Common myeloid progenitor, CD34-positive (primary cell): Measurements from ENCODE around the gene SH2D2A.

Experiments
- CTCF ChIA-PET: fragments of 350-600 bp; sonication (Branson Sonifier 250); formaldehyde crosslinking; loops from one replicate; lab custom pipeline; 2021; ENCODE audit warnings: antibody characterized with exemption; lab: Charles Lee
- POLR2A ChIA-PET: fragments of 350-600 bp; sonication (Branson Sonifier 250); formaldehyde crosslinking; loops from one replicate; lab custom pipeline; 2021; ENCODE audit warnings: antibody characterized with exemption; lab: Charles Lee
- DNase-seq, 3 donors: peaks; one replicate each; pipeline versions ENCODE4 v3.0.0 to v3.0.0-alpha.2; 2013
- H3K27ac ChIP-seq, 2 experiments: 1 replicate in 1 of 2; 2 replicates in 1 of 2; pipeline ENCODE4 v1.7.0; 2013; ENCODE audit warnings: inconsistent platforms in 2 of 2, low read length in 2 of 2, mild to moderate bottlenecking in 2 of 2, low read depth in 1 of 2, moderate library complexity in 1 of 2; ENCODE audit not compliant: severe bottlenecking in 2 of 2, insufficient read depth in 1 of 2, poor library complexity in 1 of 2
- H3K27me3 ChIP-seq, 5 experiments: replicated peaks in 2 of 5; 1 replicate in 3 of 5; 2 replicates in 2 of 5; pipeline versions ENCODE4 v1.6.1 to v1.7.0; 2013; ENCODE audit warnings: low read length in 4 of 5, mild to moderate bottlenecking in 2 of 5, moderate library complexity in 2 of 5, inconsistent platforms in 1 of 5; ENCODE audit not compliant: insufficient read depth in 5 of 5, control insufficient read depth in 4 of 5
- H3K36me3 ChIP-seq, 4 experiments: 1 replicate in 2 of 4; 2 replicates in 2 of 4; pipeline versions ENCODE4 v1.6.1 to v1.7.0; 2013; ENCODE audit warnings: low read length in 3 of 4, control low read depth in 1 of 4, mild to moderate bottlenecking in 1 of 4; ENCODE audit not compliant: control insufficient read depth in 4 of 4, insufficient read depth in 4 of 4
- H3K4me1 ChIP-seq, 4 experiments: 1 replicate in 3 of 4; 2 replicates in 1 of 4; pipeline versions ENCODE4 v1.6.1 to v1.7.1; 2013; ENCODE audit warnings: low read length in 3 of 4, mild to moderate bottlenecking in 3 of 4, control low read depth in 1 of 4, inconsistent platforms in 1 of 4, moderate library complexity in 1 of 4; ENCODE audit not compliant: control insufficient read depth in 4 of 4, insufficient read depth in 4 of 4; ENCODE audit errors: control extremely low read depth in 1 of 4
- H3K4me3 ChIP-seq, 7 experiments: 1 replicate in 4 of 7; 2 replicates in 3 of 7; pipeline versions ENCODE4 v1.5.1 to v1.7.0; 2013; ENCODE audit warnings: mild to moderate bottlenecking in 7 of 7, low read length in 6 of 7, moderate library complexity in 6 of 7, inconsistent platforms in 2 of 7, low read depth in 2 of 7, control low read depth in 1 of 7; ENCODE audit not compliant: insufficient read depth in 4 of 7, control insufficient read depth in 1 of 7; ENCODE audit errors: extremely low read depth in 1 of 7
- H3K9me3 ChIP-seq, 5 experiments: 1 replicate in 4 of 5; 2 replicates in 1 of 5; pipeline versions ENCODE4 v1.6.1 to v1.7.1; 2013; ENCODE audit warnings: low read length in 4 of 5, mild to moderate bottlenecking in 2 of 5, inconsistent platforms in 1 of 5, low read depth in 1 of 5, moderate library complexity in 1 of 5; ENCODE audit not compliant: control insufficient read depth in 4 of 5, insufficient read depth in 2 of 5; ENCODE audit errors: control extremely low read depth in 1 of 5
- WGBS: methylation state at CpG from one replicate; pipeline ENCODE4 v1.1.5; 2013; ENCODE audit not compliant: insufficient coverage; 5-methylcytosine and 5-hydroxymethylcytosine counted together

The SH2D2A gene

DNA sequence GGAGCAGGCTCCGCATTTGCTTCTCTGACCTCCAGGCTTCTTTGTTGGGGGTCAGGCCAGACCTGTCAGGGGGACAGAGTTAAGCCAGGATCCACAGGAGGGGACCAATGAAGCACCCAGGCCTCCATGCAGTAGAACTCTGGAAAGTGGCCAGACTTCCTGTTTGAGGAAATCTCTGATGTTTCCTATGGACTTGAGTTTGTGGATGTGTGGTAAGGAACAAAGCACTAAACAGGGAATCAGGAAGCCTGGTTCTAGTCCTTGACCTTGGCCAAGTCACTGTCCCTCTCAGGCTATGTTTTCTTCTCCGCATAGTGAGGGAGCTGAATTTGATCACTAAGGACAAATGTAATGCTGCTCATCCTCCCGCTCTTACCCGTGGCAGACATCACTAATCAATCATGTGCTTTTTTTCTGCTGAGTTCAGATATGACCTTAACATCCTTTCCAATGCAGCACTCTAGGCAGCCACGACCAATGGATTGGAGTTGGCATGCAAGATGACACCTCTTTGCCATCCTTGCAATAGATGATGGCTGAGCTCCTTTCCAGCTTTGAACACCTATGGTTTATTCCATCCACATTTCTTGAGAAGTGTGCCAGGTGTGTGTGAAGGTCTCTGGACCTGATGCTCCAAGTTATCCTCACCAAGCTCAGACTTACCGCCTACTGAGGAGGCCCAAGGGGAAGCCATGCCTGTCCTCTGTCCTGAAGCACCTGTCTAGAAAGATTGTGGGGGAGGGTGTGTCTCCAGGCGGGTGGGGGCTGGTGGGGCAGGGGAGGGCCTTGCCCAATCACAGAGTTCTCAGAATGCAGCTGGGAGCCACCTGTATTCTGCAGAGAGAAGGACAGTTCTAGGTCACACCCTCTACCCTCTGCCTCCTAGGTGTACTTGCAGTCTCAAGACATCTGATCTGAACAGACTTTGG is 9.9 kb downstream of the SH2D2A start:
- POLR2A ChIA-PET = no interaction called here
- 95% methylated on average over 6 of the region's 7 CpGs for WGBS
- DNase-seq = no peak
- peaks cover 0 to 8% (median 5%) of the 10 kb centered on the region in 4 experiments for H3K36me3 ChIP-seq
- no peaks in the 10 kb centered on the region for H3K27me3 ChIP-seq
- no peaks in the 10 kb centered on the region for H3K9me3 ChIP-seq
- no peak overlapping the region for H3K27ac ChIP-seq
- CTCF ChIA-PET = interaction anchor here (0.9 to 21.9 kb wide), 9 partner anchors 9 to 85 kb away, joined by 3 to 282 read pairs (median 7); partner anchors contain the start of genes INSRR, ISG20L2, METTL25B and NTRK1
- H3K4me1 ChIP-seq = peaks cover 0 to 16% (median 9%) of the 10 kb centered on the region in 4 experiments
- H3K4me3 ChIP-seq = no peak overlapping the region

DNA sequence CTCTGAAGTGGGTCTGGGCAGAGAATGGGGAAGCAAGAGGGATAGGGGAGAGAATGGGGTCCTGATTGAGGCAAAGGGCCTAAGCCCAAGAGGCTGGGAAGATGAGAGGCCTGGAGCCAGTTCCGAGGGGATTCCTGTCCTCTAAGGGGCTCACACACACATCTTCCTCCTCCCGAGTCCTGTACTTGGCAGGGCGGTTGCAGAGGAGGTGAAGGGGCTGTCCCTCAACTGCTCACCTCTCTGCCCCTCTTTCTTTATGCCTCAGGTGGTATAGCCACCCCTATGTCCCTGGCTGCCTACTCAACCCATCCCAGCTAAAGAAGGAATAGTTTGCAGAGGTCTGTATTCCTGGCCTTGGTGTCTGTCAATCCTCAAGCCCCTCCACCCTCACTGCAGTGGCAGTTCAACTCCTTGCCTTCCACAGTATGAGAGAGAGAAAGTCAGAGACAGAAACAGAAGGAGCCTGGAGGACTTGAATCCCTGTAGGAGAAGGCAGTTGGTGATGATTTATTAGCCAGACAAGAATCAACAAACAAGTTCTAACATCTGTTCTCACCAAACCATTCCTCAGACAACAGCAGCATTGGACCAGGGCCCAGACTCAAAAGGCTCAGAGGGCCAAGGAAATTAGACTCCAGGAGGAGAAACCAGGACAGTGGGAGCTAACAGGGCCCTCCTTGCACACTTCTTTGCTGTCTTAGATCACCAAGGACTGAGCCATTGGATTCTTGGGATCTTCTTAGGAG is 10.7 kb downstream of the SH2D2A start:
- no peaks in the 10 kb centered on the region for H3K27me3 ChIP-seq
- 100% methylated on average over 2 of the region's 3 CpGs for WGBS
- H3K4me1 ChIP-seq = peaks cover 0 to 23% (median 13%) of the 10 kb centered on the region in 4 experiments
- H3K9me3 ChIP-seq = no peaks in the 10 kb centered on the region
- POLR2A ChIA-PET = no interaction called here
- peaks cover 0 to 16% (median 10%) of the 10 kb centered on the region in 4 experiments for H3K36me3 ChIP-seq
- DNase-seq = no peak
- no peak overlapping the region for H3K4me3 ChIP-seq
- no peak overlapping the region for H3K27ac ChIP-seq
- CTCF ChIA-PET = interaction anchor here (0.9 to 21.9 kb wide), 12 partner anchors 8 to 122 kb away, joined by 3 to 282 read pairs (median 6); partner anchors contain the start of genes INSRR, ISG20L2, METTL25B and NTRK1

DNA sequence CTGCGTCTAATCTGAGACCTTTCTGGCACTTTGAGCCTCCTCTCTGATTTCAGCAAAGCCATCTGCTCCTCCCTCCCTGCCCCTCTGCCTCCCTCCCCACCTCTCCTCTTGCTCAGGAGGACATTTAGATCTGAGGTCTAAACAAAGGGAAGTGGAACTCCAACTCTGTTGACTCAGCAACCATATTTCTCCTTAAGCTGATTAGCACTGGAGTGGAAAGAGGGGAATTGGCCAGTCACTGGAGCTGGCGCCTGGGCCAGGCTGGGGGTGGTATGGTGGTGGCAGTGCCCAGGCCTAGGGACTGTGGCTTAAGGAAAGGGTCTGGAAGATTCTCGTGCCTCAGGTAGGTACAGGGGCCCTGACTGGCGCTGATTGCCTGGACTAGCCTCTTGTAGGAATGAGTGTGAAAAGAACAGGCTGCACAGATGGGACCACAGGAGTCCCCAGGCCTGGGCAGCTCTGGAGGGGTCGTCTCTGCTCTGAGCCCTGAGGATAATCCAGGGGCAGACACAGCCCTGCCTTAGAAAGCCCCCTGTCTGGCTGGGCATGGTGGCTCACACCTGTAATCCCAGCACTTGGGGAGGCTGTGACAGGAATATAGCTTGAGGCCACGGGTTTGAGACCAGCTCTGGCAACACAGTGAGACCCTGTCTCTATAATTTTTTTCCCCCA is 11.9 kb downstream of the SH2D2A start:
- Histone ChIP-seq H3K4me1 (peaks cover 0 to 23% (median 13%) of the 10 kb centered on the region in 4 experiments), H3K27ac (no peak overlapping the region), H3K36me3 (peaks cover 4 to 28% (median 16%) of the 10 kb centered on the region in 4 experiments), H3K9me3 (no peaks in the 10 kb centered on the region), H3K4me3 (no peak overlapping the region), H3K27me3 (no peaks in the 10 kb centered on the region)
- ChIA-PET CTCF (interaction anchor here (0.6 to 21.9 kb wide), 10 partner anchors 8 to 123 kb away, joined by 3 to 282 read pairs (median 6); partner anchors contain the start of genes INSRR and NTRK1), POLR2A (interaction anchor here (0.5 to 1.2 kb wide), 2 partner anchors 76 to 113 kb away, joined by 3 read pairs; partner anchors contain the start of genes ISG20L2 and METTL25B)
- peak; percentile 48 to 77 (median 76) for DNase-seq
- WGBS = 48% methylated on average over 4 of the region's 6 CpGs

DNA sequence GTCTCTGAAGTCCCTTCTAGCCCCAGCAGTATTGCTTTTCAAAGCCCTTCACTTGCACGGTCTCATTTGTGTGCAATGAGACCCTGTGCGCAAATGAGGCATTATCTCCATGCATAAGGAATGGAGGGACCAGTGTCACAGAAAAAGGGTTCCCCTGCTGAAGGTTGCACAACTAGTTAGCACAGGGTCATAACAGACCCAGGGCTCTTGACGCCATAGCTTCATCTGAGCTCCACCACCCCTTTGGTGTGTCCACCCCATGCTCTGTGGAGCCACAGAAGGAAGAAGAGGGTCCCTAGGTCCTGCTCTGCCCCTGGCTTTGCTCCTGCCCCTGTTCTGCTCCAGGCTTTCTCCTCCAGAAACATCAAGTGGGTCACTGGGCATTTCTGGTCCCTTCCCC is 12.6 kb downstream of the SH2D2A start:
- H3K36me3 ChIP-seq = peaks cover 4 to 35% (median 19%) of the 10 kb centered on the region in 4 experiments
- DNase-seq = no peak
- peaks cover 0 to 23% (median 13%) of the 10 kb centered on the region in 4 experiments for H3K4me1 ChIP-seq
- no peaks in the 10 kb centered on the region for H3K9me3 ChIP-seq
- 67% methylated on average over 3 of the region's 3 CpGs for WGBS
- H3K27ac ChIP-seq = no peak overlapping the region
- POLR2A ChIA-PET = interaction anchor here (0.5 to 1.2 kb wide), 2 partner anchors 76 to 114 kb away, joined by 3 read pairs; partner anchors contain the start of genes ISG20L2 and METTL25B
- no peaks in the 10 kb centered on the region for H3K27me3 ChIP-seq
- CTCF ChIA-PET = interaction anchor here (0.6 to 21.9 kb wide), 6 partner anchors 9 to 87 kb away, joined by 3 to 282 read pairs (median 6); partner anchors contain the start of genes INSRR and NTRK1
- H3K4me3 ChIP-seq = no peak overlapping the region

DNA sequence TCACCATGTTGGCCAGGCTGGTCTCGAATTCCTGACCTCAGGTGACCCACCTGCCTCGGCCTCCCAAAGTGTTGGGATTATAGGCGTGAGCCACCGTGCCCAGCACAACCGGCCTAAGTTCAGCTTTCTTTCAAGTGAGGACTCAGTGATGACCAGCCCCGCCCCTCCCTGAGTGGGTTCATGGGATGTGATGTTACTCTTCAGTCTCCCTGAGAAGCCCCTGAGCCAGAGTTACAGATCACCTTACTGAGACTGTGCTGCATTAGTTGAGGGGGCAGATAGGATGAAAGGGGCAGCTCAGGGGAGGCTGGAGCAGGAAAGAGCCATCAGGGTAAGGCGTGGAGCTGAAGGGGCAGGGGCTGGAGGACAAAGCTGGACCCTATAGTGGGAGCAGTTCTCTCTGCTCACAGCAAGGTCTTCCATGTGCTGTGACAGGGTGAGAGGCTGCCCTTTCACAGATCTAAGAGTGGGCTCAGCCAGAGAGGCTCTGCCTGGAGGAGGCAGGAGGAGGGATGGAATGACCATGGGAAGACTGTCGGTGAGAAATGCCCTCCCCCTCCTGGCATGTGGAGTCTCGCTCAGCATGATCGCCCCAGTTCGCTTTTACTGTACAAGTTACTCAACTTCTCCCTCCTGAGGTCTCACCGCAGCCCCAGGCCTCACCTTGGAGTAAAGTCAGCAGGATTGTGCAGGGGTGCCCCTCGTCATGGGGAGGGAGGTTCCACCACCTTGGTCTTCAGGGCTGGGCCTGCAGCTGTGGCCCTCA is 13.4 kb downstream of the SH2D2A start:
- no peak overlapping the region for H3K4me3 ChIP-seq
- H3K9me3 ChIP-seq = no peaks in the 10 kb centered on the region
- no peak for DNase-seq
- peaks cover 9 to 40% (median 23%) of the 10 kb centered on the region in 4 experiments for H3K36me3 ChIP-seq
- H3K27me3 ChIP-seq = no peaks in the 10 kb centered on the region
- CTCF ChIA-PET = interaction anchor here (0.9 to 21.9 kb wide), 9 partner anchors 12 to 134 kb away, joined by 3 to 282 read pairs (median 9); partner anchors contain the start of genes INSRR, NTRK1 and SH2D2A
- H3K27ac ChIP-seq = no peak overlapping the region
- peaks cover 0 to 23% (median 13%) of the 10 kb centered on the region in 4 experiments for H3K4me1 ChIP-seq
- POLR2A ChIA-PET = no interaction called here
- 98% methylated on average over 9 of the region's 13 CpGs for WGBS
